HG03060 (cell line): ENCODE data around the gene SLC35A4.
"Not testable (repeated sequence)": the region's sequence is repeated elsewhere in the genome, so short reads cannot be mapped to it uniquely, and the experiment has no call there.

ENCODE experiments used
- ATAC-seq: cut with Tn5 transposase; IDR thresholded peaks from one replicate; pipeline ENCODE4 v1.9.1; 2021; ENCODE audit warnings: low read depth, moderate number of reproducible peaks; ENCODE audit not compliant: unreplicated experiment

SLC35A4 gene

DNA sequence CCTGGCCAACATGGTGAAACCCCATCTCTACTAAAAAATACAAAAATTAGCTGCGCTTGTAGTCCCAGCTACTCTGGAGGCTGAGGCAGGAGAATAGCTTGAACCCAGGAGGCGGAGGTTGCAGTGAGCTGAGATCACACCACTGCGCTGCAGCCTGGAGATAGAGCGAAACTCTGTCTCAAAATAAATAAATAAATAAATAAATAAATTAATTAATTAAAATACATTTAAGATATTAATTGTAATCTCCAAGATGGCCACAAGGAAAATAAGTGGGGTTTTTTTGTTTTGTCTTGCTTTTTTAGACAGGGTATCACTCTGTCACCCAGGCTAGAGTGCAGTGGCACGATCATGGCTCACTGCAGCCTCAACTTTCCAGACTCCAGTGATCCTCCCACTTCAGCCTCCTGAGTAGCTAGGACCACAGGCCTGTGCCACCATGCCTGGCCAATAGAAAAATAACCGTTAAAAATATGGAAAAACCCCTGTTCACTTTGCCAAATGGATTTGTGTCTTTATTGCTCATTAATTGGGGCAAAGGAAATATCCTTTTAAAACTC is 14.6 kb downstream of the SLC35A4 start:
- not testable (repeated sequence) for ATAC-seq

DNA sequence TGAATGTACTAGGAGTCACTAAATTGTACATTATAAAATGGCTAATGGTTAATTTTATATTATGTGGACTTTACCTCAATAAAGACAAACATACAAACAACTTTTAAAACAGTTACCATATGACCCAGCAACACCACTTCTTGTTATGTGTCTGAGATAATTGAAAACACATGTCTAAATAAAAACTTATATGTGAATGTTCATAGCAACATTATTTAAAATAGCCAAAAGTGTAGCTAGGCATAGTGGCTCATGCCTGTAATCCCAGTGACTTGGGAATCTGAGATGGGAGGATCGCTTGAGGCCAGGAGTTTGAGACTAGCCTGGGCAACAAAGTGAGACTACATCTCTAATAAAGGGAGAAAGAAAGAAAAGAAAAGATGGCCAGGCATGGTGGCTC is 22.9 kb downstream of the SLC35A4 start:
- ATAC-seq: no peak

DNA sequence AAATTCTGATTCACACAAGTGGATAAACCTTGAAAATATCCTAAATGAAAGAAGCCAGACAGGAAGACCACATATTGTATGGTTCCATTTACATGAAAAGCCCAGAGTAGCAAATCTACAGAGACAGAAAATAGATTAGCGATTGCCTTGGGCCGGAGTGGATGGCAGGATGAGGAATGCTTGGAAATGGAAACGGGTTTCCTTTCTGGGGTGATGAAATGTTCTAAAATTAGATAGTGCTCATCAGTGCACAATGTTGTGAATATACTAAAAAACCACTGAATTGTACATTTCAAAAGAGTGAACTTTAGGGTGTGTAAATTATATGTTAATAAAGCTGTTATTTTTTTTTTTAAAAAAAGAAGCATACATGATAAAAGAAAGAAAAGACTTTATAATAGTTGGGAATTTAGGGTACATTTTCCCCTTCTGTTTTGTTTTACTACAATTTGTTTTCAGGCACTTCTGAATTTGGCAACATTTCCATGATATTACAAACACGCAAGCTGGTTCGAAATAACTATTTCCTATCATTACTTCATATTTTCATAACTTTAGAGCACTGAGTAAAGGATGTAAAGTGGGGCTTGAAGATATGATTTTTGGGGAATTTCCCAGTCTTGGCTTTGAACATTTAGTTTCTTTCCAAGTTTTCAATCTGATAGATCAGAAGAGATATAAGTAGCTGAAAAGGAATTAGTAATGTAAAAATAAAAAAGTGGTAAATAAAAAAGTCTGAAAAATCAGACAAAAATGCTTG is 23.9 kb downstream of the SLC35A4 start:
- ATAC-seq: no peak

DNA sequence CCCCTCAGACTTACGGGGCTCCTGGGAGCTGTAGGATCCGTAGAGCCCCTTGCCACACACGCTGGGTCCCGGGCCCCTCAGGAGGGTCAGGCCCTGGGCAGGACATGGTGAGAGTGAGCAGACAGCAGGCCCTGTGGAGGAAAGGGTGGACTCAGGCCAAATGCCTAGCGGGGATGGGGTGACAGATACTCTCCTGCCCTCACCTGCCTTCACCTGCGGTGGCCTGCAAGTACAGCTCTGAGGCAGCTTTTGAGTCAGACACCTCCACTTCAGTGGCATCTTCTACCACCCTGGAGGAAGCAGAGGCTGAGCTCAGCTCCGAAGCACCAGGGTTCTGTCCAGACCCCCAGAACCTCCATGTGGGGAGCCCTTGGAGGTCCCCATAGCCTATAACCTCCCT is 26.2 kb downstream of the SLC35A4 start:
- ATAC-seq: no peak

DNA sequence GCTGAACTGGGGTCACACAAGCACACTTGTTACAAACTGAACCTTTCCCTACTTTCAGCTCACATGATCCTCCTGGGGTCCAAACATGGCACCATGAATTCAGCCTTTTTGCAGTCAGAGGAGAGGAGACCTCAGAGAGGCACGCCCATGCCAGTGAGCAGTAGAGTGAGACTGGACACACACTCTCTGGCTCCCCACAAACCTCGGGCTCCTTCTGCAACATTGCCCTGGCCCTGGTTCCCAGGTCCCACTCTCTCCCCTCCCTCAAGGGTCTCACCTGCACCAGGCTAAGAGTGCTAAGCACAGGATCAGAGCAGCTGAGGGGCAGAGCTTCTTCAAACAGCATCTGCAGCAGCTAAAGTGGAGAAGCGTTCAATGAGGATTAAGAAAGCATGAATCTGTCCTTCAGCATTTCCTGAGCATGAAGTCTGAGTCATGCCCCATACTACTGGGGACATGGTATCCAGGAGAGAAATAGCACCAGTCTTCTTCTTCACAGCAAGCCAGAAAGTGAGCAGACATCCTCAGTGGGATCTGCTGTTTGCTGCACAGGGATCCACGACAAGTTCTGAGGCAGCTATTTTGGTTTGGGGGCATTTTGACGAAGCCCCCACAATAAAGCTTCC is 27.2 kb downstream of the SLC35A4 start:
- no peak for ATAC-seq

DNA sequence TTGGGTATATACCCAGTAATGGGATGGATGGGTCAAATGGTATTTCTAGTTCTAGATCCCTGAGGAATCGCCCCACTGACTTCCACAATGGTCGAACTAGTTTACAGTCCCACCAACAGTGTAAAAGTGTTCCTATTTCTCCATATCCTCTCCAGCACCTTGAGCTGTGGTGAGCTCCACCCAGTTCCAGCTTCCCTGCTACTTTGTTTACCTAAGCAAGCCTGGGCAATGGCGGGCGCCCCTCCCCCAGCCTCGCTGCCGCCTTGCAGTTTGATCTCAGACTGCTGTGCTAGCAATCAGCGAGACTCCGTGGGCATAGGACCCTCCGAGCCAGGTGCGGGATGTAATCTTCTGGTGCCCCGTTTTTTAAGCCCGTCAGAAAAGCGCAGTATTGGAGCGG is 28.4 kb downstream of the SLC35A4 start:
- ATAC-seq: not testable (repeated sequence)

DNA sequence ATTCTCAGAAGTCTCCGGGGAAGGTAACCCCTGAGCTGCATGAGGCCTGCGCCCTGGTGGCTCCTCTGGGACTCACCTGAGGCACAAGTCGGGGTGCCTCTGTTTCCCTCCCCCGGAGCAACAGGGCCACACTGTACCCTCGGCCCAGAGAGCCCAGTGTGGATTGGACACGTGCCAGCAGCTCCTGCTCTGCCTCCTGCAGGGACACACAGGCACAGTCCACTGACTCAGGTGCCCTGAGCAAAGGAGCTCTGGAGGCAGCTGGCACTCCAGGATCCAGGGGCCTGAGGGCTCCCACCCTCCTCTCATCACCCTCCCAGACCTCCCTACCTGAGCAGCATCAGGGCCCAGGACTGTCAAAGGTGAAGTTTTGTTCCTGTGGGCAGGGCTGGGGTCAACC is 29.5 kb downstream of the SLC35A4 start:
- ATAC-seq: no peak

DNA sequence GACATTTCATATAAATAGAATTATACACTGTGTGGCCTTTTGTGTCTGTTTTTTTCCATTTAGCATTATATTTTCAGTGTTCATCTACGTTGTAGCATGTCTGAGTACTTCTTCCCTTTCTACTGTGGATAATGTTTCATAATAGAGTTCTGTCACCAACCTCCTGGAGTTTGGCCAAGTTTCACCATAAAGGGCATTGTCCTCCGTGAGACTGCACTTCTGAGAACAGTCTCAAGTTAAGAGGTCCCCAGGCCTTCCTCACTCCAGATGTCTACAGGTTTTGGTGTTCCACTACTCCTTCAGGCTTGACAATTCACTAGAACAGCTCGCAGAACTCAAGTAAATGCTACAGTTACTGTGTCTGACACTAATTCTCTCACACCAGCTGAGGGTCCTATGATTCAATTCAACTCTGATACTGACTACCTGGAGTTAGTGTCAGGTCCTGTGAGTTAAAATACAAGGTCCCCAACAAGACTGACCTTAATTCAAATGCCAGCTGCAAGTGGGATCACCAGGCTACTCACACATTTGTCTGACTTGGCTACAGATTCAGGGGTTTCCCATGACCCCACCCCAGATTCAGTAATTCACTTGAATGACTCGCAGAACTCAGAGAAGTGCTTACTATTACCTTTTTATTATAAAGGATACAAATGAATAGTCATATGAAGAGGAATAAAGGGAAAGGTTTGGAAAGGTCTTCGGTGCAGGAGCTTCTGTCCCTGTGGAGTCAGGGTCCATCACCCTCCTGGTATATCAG is 31.1 kb downstream of the SLC35A4 start:
- no peak for ATAC-seq

DNA sequence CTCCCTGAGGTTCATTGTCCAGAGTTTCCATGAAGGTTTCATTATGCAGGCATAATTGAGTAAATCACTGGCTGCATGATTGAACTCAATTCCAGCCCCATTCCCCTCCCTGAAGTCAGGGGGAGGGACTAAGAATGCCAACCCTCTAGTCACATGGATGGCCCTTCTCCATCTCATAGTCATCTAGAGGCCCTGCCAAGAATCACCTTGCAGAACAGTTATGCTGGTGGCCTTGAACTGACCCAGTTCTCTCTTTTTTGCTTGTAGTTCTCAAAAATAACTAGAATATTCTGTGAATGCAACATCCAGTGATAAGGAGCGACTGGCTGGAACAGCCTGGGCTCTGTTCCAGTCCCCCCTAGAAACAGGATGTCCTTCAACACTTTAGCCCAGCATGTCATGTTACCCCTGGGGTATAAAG is 31.7 kb downstream of the SLC35A4 start:
- ATAC-seq: no peak

DNA sequence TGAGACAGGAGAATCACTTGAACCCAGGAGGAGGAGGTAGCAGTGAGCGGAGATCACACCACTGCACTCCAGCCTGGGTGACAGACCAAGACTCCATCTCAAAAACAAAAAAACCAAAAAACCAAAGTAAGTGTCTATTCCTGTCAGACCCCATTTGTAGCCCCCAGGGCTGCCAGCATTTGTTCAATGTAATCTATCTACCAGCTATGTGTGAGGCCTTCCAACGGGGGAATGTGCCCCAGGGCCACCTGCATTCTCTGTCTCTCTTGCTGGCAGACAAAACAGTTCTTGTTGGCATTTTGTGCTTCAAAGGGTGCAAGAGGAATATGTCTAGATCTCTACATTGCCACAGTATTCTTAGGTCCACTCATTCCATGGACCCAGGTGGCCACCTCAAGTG is 34.2 kb downstream of the SLC35A4 start:
- no peak for ATAC-seq

DNA sequence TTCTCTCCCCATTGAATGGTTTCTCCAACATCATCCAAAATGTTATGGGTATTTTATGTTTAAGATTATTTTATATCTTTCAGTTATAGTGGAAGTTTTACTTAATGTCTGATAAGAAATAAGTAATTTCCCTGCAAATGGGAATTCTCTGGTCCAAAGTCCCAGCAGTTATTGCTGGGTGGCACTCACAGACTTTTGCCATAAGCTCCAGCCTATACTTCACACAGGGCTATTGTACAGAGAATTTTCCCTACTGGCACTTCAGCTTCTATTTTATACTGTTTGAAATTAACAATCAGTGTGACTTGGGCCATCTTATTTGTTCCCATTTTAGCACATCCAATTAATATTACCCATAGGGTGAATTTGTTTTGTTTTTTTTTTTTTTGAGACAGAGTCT is 35.5 kb downstream of the SLC35A4 start:
- ATAC-seq: no peak

DNA sequence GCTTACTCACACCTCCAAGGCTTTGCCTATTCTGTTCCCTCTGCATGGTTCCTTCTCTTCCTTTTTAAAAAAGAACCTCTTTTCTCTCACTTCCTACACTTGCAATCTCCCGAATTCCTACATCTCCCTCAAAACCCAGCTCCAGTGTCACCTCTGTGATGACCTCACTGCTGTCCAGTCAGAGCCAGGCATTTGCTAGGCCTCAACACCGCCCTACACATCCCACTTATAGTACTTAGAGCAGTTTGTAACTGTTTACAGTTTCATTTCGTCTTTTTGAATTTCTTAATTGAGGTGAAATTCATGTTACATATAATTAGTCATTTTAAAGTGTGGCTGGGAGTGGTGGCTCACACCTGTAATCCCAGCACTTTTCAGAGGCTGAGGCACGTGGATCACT is 37.5 kb downstream of the SLC35A4 start:
- no peak for ATAC-seq

DNA sequence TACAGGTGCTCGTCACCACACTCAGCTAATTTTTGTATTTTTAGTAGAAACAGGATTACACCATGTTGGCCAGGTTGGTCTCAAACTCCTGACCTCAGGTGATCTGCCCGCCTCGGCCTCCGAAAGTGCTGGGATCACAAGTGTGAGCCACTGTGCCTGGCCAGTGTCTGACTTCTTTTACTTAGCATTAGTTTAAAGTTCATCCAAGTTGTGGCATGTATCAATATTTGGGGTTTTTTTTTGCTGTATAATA is 38.7 kb downstream of the SLC35A4 start:
- not testable (repeated sequence) for ATAC-seq

DNA sequence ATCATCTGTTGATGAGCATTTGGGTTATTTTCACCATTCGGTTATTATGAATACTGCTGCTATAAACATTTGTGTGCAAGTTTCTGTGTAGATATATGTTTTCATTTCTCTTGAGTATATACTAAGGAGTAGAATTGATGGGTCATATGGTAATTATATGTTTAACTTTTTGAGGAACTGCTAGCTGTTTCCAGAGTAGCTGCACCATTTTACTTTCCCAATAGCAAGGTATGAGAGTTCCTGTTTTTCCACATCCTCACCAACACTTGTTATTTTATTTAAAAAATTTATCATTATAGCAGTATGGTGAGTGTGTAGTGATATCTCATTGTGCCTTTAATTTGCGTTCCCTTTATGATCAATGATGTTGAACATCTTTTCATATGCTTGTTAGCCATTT is 39.1 kb downstream of the SLC35A4 start:
- ATAC-seq: no peak

DNA sequence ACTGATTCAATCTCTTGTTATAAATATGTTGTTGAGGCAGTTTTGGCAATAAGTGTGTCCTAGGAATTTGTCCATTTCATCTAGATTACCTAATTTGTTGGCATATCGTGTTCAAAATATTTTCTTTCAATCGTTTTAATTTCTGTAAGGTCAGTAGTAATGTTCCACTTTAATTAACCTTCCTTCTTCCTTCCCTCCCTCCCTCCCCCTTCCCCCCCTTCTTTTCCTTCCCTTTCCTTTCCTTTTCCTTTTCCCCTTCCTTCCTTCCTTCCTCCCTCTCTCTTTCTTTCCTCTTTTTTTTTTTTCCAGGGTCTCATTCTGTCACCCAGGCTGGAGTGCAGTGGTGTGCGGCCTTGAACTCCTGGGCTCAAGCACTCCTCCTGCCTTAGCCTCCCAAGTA is 41.3 kb downstream of the SLC35A4 start:
- no peak for ATAC-seq

DNA sequence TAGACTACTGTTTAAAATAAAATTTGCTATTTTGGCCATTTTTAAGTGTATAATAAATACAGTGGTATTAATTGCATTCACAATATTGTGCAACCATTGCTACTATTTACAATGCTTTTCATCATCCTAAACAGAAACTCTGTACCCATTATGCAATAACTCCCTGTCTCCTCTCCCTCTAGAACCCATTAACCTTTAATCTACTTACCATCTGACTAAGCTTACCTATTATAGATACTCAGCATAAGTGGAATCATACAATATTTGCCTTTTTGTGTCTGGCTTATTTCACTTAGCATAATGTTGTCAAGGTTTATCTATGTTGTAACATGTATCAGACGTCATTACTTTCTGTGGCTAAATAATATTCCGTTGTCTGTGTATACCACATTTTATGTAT is 42.4 kb downstream of the SLC35A4 start:
- ATAC-seq: no peak

DNA sequence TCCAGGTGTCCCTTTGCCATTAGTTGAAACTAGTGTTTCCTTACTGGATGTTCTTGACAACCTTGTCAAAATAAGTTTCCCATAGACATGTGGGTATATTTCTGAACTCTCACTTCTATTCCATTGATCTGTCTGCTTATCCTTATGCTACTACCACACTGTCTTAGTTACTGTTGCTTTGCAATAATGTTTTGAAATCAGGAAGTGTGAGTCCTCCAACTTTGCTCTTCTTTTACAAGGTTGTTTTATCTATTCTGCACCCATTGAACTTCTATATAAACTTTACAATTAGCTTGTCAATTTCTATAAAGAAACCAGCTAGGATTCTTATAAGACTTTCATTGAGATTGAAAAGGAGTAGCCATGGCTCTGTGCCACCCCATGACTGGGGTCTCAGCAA is 44.1 kb downstream of the SLC35A4 start:
- ATAC-seq: no peak

DNA sequence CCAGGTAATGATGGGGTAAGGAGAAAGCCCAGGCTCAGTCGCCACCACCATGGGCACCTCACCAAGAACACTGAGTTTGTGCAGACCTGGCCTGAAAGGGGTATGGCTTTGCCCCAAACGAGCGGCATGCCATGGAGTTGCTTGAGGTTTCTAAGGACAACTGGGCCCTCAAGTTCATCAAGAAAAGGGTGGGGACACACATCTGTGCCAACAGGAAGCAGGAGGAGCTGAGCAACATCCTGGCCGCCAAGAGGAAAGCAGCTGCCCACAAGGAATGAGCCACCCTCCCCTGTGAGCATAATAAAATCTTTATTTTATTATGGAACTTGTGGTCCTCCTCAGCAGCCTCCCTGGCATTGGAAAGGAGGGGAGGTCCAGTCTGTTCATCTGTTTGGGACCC is 44.5 kb downstream of the SLC35A4 start:
- no peak for ATAC-seq

DNA sequence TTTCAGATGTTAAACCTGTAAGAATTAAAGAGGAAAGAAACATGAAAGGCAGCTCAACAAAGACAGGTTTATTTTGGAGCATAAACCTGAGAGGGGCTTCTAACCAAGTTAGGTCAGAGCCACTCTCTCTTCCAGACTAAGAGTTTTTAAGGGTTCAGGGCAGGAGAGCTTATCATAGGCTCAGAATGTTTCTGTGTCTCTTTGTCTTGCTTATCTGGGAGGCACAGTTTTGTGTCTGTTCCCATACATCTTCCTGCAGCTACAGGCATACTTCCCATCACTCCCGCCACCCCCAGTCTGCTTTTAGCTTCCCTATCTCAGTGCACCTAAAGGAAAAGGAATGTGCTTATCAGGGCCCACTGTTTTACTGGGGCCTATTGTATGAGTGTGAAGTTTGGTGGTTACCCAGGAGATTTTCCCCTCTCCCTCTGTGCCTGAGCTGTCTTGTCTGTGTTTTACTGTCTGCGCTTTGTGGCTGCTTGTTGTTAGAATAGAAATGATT is 46.4 kb downstream of the SLC35A4 start:
- ATAC-seq: no peak
